ENCODE data around the gene CCDC138.

The CCDC138 gene

DNA sequence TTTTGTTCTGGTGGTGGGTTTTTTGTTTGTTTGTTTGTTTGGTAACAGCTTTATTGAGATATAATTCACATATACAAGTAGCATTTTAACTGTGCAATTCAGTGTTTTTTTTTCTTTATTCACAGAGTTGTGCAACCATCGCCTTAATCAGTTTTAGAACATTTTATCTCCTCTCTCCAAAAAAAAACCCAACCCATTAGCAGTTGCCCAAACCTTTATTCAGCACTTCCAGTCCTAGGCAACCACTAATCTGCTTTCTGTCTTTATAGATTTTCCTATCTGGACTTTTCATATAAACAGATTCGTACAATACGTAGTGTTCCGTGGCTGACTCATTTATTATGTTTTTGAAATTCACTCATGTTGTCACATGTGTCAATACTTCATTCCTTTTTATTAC is 38.7 kb downstream of the CCDC138 start:
- no peak for DNase-seq (ENCODE audit: low read depth in 2 of 2)

DNA sequence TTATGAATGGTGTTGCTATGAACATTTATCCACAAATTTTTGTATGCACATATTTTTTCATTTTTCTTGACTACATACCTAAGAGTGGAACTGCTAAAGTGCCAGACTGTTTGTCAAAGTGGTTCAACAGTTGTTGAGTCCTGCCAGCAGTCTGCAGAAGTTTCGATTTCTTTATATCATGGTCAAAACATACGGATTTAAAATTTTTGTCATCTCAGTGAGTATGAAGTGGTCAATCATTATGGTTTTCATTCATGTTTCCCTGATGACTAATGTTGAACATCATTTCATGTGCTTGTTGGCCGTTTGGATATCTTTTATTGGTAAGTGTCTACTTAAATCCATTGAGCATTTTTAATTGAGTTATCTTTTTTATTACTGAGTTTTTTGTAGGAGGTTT is 39.2 kb downstream of the CCDC138 start:
- DNase-seq (ENCODE audit: low read depth in 2 of 2): no peak

DNA sequence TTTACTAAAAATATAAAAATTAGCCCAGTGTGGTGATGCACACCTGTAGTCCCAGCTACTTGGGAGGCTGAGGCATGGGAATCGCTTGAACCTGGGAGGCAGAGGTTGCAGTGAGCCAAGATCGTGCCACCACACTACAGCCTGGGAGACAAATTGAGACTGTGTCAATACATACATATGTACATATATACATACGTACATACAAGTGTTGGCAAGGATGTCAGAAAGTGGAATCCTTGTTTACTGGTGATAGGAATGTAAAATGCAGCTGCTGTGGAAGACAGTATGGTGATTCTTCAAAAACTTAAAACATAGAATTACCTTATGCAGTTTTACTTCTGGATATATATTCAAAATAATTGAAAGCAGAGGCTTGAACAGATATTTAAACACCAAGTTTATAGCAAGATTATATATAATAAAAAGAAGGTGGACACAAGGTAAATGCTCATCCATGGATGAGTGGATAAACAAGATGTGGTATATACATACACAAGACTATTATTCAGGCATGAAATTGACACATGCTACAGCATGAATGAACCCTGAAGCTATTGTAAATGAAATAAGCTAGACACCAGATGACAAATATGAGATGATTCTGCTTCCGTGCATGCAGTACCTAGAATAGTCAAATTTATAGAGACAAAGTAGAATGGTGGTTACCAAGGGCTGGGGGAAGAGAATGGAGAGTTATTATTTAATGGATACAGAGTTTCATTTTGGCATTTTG is 43.2 kb downstream of the CCDC138 start:
- no peak for DNase-seq (ENCODE audit: low read depth in 2 of 2)

DNA sequence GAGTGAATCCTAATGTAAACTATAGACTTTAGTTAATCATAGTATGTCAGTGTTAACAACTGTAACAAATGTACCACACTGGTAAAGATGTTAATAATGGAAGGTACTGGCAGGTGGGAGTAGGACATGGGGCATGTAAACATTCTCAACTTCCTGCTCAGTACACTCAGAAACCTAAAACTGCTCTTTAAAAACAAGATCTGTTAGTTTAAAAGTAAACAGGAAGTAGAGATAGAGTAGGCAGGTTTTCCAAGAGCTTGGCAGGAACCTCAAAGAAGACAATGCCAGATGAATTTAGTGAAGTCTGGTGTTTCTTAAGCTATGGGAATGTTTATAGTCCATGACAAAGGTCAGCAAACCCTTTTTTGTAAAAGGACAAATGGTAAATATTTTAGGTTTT is 46.6 kb downstream of the CCDC138 start:
- no peak for DNase-seq (ENCODE audit: low read depth in 2 of 2)

DNA sequence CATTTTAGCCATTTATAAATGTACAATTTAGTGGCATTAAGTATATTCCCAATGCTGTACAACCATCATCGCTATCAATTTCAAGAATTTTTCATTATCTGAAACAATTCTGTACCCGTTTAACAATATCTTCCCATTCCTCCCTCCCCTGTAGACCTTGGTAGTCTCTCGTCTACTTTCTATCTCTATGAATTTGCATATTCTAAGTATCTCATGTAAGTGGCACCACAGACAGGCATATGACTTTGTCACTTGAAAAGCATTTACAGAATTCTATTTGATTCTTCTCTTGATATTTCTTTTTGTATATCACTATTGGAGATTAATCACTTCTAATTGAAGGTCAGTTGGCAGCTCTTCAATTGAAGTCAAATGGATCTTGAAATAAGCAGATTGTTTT is 48.0 kb downstream of the CCDC138 start:
- no peak for DNase-seq (ENCODE audit: low read depth in 2 of 2)

DNA sequence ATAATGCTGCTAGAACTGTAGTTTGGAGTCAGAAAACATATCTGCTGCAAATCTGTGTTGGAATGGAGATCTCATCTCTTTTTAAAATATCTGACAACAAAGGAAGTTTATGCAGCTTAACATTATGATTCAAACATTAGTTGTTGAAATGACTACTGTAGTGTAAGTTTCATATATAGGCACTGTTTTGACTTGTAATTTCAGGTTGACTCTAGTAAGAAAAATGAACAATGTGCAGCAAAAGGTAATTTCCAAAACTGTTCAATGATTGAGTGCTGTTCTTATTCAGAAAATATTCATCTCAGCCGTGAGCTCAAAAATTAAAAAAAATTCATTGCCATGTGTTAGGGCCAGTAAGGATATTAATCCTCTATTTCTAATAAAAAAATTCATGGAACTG is 48.5 kb downstream of the CCDC138 start:
- no peak for DNase-seq (ENCODE audit: low read depth in 2 of 2)

DNA sequence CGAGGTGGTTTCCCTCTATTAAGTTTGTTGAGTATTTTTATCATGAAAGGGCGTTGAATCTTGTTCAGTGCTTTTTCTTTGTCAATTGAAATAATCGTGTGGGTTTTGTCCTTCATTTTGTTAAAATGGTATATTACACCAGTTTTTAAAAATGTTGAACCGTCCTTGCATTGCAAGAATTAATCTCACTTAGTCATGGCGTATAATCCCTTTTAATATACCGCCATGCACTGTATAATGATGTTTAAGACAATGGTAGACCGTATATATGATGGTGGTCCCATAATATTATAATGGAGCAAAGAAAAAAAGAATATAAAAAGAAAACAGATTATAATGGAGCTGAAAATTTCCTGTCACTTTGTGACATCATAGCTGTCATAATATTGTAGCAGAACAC is 50.6 kb downstream of the CCDC138 start:
- DNase-seq (ENCODE audit: low read depth in 2 of 2): no peak

DNA sequence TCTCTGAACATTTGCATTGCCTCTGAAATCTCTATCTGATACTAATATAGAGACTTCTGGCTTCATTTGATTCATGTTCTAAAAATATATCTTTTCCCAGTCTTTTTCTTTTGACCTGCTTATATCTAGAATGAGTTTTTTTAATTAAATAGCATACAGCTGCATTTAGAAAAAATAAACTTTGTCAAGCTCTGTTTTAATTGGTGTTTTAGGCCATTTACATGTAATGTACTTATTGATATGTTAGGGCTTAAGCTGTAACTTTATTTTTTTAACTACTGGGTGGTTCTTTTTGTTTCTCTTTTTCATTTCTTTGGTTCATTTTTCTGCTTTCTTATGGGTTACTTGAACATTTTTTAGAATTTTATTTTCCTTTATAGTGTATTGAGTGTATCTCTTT is 54.9 kb downstream of the CCDC138 start:
- no peak for DNase-seq (ENCODE audit: low read depth in 2 of 2)

DNA sequence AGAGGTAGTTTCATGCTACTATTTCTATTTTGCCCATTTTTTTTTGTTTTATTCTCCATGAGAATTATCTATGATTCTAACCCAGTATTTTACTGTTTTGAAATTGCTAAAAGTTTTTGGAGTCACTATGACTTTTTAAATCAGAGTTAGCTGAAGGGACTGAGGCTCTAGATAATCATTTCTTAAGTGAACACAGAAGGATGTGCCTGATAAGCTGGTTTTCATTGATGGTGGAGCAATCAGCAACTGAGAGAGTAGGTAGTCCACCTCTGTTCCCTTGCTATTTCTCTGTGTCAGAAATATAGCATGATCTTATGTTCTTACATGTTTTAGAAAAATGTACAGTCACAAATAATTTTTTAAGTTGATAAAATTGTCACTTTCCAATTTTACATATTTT is 59.4 kb downstream of the CCDC138 start:
- DNase-seq (ENCODE audit: low read depth in 2 of 2): no peak

DNA sequence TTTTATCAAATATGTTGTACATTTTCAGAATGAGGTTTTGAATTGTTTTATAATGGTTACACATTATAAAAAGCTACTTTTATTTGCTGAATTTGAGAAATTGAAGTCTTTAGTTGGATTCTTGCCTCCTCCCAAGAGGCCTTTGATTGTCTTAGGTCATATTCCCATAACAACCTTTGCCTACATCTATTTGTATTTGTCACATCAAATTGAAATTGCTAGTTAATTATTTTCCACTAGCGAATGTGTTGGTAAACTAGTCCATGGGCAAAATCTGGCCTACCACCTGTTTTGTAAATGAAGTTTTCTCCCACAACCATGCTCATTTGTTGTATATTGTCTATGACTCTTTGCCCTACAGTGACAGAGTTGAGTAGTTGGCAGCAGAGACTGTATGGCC is 60.4 kb downstream of the CCDC138 start:
- DNase-seq (ENCODE audit: low read depth in 2 of 2): no peak

DNA sequence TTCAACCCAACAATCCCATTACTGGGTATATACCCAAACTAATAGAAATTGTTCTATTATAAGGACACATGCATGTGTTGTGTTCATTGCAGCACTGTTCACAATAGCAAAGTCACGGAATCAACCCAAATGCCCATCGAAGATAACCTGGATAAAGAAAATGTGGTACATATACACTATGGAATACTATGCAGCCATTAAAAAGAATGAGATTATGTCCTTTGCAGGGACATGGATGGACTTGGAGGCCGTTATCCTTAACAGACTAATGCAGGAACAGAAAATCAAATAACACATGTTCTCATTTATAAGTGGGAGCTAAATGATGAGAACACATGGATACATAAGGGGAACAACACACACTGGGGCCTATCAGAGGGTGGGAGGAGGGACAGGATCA is 65.8 kb downstream of the CCDC138 start:
- no peak for DNase-seq (ENCODE audit: low read depth in 2 of 2)

DNA sequence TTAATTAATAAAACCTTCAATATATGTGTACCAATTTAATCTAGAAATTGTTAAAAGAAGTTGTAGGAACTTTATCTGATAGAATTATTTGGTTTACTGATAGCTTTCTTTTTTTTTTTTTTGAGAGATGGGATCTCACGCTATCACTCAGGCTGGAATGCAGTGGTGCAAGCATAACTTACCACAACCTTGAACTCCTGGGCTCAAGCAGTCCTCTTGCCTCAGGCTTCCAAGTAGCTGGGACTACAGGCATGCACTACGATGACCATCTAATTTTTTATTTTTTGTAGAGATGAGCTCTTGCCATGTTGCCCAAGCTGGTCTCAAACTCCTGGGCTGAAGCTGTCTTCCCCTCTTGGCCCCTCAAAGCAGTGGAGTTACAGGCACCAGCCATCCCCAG is 66.8 kb downstream of the CCDC138 start:
- no peak for DNase-seq (ENCODE audit: low read depth in 2 of 2)

DNA sequence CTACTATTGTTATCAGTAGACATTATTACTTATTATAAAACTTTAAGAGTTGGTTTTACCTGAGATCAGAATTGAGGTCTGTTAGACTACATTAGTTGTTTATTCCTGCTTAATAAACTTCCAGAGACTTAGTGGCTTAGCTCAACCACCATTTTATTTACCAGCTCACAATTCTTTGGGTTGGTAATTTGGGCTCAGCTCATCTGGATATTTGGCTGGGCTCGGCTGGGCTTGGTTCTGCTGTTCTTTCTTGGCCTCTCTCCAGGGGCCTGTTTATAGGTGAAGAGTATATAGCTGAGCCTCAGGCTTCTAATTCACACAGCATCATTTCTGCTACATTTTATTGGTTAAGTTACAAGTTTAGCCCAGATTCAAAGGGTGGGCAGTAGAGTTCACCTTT is 67.9 kb downstream of the CCDC138 start:
- DNase-seq (ENCODE audit: low read depth in 2 of 2): no peak

DNA sequence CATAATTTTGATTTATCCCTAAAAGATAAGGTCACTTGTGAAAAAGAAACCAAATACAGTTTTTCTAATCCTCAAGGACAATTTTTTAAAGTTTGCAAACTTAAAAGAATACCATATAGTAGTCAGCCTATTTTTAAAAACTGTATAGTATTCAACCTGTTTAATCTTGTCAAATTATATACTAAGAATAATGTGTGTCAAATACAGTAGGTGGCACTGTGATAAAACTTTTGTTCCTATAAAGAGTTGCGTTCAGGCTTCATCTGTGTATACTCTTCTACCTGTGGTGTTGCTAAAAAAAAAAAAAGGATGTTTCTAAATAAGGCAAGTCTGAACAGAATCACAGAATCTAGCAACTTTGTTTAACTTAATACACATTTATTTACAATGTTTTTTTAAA is 68.6 kb downstream of the CCDC138 start:
- DNase-seq (ENCODE audit: low read depth in 2 of 2): no peak

DNA sequence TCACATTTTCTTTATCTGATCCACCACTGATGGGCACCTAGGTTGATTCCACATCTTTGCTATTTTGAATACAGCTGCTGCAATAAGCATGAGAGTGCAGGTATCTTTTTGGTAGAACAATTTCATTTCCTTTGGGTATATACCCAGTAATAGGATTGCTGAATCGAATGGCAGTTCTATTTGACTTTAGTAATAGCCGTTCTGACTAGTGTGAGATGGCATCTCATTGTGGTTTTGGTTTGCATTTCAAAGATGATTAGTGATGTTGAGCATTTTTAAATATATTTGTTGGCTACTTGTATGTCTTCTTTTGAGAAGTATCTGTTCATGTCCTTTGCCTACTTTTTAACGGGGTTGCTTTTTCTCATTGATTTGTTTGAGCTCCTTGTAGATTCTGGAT is 72.3 kb downstream of the CCDC138 start:
- no peak for DNase-seq (ENCODE audit: low read depth in 2 of 2)

DNA sequence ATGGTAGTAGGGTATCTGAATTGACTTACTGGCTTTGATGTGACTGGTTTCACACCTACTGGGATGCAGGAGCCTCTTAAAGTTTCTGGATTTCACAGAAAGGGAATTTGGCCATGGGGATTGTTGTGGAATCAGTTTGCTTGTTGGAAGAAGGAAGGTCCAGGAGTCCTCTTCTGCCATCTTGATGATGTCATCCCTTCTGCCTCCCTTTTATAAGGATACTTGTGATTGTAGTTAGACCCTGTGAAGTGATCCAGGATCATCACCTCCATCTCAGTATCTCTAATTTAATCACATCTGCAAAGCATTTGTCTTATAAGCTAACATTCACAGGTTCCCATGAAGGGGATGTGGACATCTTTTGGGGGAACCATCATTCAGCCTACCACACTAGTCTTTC is 79.5 kb downstream of the CCDC138 start:
- no peak for DNase-seq (ENCODE audit: low read depth in 2 of 2)

DNA sequence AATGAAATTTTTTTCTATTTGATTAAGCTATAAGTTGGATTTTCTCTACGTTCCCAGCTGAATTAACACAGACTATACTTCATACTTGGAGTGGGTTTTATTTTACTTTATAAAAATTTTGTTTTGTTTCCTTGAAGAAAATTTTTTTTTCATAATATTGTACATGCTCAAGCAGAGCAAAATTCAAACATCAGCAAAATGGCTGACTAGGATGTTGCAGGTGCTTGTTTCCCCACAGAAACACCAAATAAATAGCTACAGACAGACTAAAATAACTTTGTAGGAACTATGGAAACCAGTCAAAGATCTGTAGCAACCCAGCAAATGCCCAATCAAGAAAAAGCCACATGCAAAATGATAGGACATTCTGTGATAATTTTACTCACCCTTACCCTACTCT is 82.3 kb downstream of the CCDC138 start:
- DNase-seq (ENCODE audit: low read depth in 2 of 2): no peak

DNA sequence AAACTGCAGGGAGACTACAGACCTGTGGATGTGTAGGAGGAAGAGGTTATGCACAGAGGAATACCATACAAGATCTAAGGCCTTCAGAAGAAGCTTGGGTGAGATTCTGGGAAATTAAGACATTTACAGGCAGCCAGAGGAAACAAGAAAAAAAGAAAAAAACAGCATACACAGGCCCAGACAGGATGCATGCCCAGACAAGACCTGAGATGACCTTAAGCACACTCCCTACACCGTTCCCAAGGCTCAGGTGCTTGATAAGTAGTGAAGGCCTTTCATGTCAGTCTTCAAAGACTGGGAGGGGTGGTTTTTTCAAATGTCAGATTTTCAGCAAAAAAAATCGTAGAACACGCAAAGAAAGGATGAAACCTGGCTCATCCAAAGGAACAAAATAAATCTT is 83.0 kb downstream of the CCDC138 start:
- DNase-seq (ENCODE audit: low read depth in 2 of 2): no peak

DNA sequence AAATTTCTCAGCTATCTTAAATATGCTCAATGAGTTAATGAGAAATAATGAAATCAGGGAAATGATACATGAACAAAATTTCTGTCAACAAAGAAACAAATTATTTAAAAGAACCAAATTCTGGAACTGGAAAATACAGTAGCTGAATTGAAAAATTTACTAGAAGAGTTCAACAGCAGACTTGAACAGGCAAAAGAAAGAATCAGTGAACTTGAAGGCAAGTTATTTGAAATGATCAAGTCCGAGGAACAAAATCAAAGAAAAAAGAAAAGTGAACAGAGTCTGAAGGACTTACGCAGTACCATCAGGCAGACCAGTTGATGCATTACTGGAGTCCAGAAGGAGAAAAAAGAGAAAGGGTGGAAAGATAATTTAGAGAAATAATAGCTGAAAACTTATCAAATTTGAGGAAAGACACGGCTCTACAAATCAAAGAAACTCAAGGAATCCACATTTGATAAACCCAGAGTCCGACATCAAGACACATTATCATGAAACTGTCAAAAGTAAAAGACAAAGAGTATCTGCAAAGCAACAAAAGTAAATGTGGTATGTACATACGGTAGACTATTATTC is 83.6 kb downstream of the CCDC138 start:
- DNase-seq (ENCODE audit: low read depth in 2 of 2): no peak

DNA sequence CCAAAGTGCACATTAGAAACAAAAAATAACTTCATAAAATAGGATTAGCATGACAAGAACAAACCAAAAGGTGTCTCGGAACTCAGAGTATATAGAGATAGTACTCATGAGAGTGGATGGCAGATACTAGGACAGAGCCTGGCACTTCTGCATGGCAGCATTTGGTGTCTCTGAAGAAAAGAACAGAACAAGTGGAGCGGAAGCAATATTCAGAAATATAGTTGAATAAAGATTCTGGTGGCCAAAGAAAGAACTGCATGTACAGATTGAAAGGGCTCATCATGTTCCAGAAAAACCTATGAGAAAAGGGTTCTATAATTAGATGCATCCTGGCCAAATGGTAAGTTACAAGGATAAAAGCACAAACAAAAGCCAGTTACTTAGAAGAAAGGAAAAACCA is 90.9 kb downstream of the CCDC138 start:
- DNase-seq (ENCODE audit: low read depth in 2 of 2): no peak

DNA sequence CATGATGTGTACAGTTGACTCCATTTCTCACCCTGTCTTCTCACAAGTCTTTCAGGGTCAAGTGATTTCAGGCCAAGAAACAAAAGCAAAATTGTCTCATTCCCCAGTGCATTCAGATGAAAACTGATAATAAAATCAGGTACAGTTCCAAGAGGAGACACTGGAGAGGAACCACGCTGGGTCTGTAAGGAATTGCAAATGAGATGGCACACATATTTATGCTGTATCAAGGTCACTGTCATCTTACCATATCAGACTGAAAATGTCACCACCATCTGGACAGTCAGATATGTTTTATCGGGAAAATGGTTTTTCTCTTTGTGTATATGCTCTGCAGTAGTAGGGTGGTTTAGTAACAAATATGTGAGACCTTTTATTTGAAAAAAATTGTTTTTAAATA is 91.7 kb downstream of the CCDC138 start:
- no peak for DNase-seq (ENCODE audit: low read depth in 2 of 2)

DNA sequence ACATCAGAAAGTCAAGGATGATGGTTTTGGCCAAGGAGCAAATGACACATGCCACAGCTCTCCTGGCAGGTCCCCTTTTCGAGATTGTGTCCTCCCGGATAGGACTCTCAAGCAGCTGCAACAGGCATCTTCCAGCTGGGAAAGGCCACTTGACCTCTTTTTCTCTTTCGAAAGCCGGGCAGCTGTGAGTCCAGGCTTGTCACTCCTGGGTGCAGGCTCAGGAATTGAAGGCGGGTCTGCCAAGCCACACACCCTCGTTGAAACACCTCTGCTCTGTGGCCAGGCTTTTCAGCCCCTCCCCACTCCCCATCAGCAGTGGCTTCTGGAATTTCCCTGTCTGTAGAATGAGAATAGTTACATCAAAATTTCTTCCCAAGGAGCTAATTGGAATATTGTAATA is 98.0 kb downstream of the CCDC138 start:
- DNase-seq (ENCODE audit: low read depth in 2 of 2): no peak

DNA sequence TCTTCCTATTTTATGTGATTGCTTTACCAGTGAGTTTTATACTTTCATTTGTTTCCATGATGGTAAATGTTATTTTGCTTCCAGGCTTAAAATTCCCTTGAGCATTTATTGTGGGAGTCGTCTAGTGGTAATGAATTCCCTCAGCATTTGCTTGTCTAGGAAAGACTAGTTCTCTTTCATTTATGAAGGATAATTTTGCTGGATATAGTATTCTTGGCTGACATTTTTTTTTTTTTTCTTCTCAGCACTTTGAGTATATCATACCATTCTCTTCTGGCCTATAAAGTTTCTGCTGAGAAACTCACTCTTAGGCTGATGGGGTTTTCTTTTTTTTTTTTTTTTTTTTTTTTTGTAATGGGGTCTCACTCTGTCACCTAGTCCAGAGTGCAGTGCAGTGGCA is 103.3 kb downstream of the CCDC138 start:
- DNase-seq (ENCODE audit: low read depth in 2 of 2): no peak

DNA sequence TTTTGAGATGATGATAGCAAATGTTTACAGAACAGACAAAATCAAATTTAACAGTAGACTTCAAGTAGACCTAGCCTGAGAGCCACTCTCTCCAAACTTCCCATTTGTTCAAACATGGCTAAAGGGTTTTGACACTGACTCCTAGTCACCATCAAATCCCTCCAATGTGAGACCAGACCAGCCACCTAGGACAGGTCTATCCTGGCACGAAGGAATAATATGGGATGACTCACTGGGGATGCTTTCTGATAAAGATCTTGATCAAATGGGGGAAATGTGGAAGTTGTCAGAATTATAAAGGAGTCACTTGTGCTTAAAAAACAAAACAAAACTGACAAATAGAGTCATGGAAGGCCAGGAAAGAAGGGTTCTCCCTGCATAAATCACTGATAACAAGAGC is 106.7 kb downstream of the CCDC138 start:
- DNase-seq (ENCODE audit: low read depth in 2 of 2): no peak

Measured in activated CD4-positive, alpha-beta T cell treated with anti-CD3 and anti-CD28 coated beads for 24 hours (primary cell).